ENCODE measurements around the gene PSMG1.
A peak's percentile ranks its signal among the peaks of the same experiment; 100 is the strongest.
"Not testable (repeated sequence)": the region's sequence is repeated elsewhere in the genome, so short reads cannot be mapped to it uniquely, and the experiment has no call there.

PSMG1 gene

GRCh38 chr21:39183272-39184049 is at the start of gene PSMG1:
TSS of gene PSMG1 (minus strand) at chr21:39183451. CDS start at chr21:39183385, 66 bp downstream.
- peak; percentile 92 for DNase-seq (ENCODE audit: low spot score)

- no peak for DNase-seq (ENCODE audit: low spot score)
Observed at GRCh38 chr21:39232861-39233291, 49.6 kb upstream of the PSMG1 start.

DNA sequence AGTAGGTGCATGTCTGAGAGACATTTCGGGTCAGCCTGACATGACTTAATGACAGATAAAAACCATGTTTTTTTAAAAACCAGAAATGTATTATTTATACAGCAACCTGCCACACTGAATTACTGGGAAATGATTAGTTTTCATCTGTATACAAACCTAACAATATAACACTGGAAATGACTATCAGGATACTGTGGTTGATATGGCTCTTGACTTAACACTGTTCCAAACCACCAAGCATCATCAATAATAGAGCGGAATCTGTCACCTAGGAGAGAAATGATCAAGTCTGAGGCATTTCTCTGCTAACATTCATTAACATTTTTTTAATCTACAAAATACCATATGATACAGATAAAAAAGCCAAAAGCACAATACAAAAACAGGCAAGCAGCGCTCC is 41.7 kb upstream of the PSMG1 start:
- no peak for DNase-seq (ENCODE audit: low spot score)

DNA sequence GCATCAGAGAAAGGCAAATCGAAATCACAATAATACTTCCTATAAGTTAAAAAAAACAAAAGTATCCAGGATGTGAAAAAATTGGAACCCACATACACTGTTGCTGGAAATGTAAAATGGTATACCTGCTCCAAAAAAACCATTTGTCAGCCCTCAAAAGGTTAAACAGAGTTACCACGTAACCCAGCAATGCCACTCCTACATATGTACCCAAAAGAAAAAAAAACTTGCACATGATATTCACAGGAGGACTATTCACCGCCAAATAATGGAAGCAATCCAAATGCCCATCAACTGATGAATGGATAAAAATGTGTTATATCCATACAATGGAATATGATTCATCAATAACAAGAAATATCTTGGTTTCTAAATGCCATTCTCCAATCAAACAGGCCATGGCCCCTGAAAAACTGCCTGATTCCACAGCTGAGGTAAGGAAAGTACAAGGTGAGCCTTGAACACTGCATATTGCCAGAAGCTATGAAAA is 38.8 kb upstream of the PSMG1 start:
- no peak for DNase-seq (ENCODE audit: low spot score)

GRCh38 chr21:39221282-39221996 is 38.2 kb upstream of the PSMG1 start:
- DNase-seq (ENCODE audit: low spot score): no peak

DNA sequence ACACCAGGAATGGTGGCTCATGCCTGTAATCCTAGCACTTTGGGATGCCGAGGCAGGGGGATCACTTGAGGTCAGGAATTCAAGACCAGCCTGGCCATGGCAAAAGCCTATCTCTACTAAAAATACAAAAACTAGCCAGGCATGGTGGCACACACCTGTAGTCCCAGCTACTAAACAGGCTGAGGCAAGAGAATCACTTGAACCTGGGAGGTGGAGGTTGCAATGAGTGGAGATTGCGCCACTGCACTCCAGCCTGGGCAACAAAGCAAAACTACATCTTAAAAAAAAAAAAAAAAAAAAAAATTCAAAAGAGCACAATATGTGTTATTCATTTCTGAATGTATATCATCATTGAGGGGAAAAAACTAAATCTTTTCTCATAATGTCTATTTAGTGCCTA is 37.6 kb upstream of the PSMG1 start:
- not testable (repeated sequence) for DNase-seq (ENCODE audit: low spot score)

GRCh38 chr21:39220150-39220549 is 36.9 kb upstream of the PSMG1 start:
- DNase-seq (ENCODE audit: low spot score): no peak

GRCh38 chr21:39218082-39218409 is 34.8 kb upstream of the PSMG1 start:
- DNase-seq (ENCODE audit: low spot score): no peak

DNA sequence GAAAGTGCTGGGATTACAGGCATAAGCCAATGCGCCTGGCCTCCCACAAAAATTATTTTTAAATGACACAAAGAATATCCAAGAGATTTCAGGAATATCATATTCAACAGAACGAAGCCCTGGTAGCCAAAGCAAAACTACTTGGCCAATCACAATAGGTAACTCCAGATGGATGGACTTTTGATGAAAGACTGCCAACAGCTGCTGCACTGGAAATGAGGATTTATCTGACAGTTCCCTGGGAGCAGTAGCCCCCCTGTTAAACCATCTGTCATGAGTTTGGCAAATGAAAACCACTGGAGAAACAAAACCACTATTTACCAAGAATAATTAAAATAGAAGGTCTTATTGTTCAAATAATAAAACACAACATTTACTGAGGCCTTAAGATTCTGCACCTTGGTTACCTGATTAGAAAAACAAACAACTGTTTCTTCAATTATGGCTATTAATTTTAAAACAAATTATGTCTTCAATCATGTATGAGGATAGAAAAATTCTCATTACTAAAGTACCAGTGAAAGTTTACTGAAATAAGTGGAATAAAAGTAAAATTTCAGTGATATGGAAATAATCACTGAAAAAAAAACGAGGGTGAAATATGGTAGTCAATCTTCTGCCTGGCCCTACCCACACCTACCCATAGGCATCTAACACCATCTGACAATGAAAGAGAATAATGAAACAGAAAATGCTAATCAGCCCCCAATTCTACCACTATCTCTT is 34.3 kb upstream of the PSMG1 start:
- DNase-seq (ENCODE audit: low spot score): no peak

DNA sequence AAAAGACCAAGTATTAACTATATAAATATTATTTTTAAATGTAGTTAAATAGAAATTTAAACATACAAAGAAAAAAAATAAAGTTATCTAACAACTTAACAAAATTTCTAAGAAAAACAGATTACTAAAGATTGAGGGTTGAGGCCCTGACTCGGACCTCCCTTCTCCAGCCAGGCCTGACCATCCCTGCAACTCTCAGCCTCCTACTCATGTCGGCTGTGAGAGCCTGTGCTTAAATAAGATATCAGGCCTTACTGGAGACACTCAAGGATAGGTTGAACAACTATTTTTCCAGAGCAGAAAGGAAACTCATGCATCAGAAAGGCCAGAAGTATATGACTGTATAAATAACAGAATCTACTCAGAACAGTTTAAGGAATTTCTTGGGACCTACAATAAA is 33.0 kb upstream of the PSMG1 start:
- DNase-seq (ENCODE audit: low spot score): no peak

DNA sequence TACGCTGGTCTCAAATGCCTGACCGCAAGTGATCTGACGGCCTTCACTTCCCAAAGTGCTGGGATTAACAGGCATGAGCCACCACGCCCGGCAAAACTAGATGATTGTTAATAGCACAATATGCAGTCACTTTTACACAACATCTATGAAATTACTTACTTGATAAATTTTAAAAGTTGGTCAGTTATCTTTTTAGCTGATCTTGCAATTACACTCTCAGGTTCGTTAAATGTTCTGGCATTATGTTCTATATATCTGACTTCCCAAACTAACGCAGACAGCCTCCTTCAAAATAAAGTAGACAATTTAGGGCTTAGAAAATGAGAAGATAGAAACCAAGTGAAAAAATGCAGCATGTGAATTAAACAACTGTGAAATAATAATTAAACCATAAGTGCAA is 31.8 kb upstream of the PSMG1 start:
- DNase-seq (ENCODE audit: low spot score): no peak

DNA sequence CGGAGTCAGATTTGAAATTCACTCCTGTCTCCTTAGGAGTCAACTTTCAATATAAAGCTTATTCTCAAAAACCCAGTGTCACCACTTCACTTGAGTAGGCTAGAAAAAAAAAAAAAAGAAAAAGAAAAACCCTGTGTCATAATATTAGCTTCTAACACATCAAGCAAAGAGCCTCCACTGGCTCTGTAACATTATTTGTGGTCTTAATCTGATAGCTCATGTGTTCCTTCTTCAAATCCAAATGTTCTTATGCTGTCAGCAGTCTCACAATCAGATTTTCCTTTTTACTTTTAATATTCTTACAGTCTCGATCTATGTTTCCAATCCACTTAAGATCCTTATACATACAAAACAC is 26.1 kb upstream of the PSMG1 start:
- DNase-seq (ENCODE audit: low spot score): no peak

DNA sequence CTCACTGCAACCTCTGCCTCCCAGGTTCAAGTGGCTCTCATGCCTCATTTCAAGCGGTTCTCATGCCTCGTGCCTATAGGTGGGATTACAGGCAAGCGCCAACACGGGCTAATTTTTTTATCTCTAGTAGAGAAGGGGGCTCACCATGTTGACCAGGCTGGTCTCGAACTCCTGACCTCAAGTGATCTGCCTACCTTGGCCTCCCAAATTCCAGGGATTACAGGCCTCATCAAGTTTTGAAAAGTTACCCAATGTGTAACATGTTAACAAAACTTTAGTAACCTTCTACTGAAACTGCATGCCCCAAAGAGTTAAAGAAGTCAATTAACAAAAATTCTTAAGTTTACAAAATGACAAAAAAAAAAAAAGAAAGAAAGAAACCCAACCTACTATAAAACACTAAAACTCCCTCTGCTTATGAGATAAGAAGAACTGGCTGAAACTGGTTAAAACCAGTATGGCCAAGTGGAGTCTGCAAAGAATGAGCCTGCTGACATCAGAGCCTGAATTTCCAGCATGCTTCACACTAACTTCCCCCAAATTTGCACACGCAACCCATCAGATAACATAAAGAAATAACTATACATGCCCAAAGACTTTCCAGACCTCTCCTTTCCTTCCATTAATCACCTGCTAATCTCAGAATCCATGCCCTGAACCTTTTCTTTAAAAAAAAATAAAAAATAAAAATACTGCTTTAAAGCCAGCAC is 25.5 kb upstream of the PSMG1 start:
- DNase-seq (ENCODE audit: low spot score): no peak

DNA sequence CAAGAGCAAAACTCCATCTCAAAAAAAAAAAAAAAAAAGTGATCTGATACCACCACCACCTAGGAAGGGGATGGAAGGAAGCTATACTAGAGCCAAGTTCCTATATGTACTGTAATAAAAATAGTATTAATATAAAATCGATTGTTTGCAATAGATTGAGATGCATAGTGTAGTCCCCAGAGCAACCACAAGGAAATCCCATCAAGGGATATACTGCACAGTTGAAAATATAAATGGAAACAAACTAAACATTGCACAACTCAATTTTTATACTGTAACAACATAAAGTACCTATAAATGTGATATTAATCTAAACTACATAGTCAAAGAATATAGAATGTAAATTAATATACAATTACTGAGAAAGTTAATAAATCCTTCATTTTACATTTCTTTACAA is 20.9 kb upstream of the PSMG1 start:
- DNase-seq (ENCODE audit: low spot score): no peak

GRCh38 chr21:39198800-39199199 is 15.5 kb upstream of the PSMG1 start:
- DNase-seq (ENCODE audit: low spot score): no peak

DNA sequence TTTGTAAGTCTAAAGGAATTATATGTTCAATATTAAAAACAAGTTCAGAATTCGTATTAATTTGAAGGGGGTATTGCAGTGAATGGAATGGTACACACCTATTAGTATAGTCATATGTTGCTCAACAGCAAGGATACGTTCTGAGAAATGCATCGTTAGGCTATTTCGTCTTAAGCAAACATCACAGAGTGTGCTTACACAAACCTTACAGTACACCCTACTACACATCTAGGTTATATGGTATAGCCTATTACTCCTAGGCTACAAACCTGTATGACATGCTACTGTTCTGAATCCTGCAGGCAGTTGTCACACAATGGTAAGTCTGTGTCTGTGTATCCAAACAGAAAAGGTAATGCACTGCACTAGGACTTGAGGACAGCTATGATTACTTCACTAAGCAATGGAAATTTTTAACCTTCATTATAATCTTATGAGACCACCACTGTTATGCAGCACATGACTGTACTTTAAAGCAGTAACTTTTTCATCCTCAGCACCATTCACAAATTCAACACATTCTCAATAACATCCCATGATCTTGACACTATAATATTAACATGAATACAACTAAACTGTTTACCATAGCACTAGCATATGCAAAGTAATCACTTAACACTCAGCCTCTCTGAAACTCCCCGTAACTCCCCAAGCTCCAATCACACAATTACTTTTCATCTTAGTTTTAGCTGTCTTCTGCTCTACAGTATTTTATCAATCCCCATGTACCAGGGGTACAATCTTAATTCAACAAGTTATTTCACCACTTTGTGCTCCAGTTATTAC is 14.4 kb upstream of the PSMG1 start:
- no peak for DNase-seq (ENCODE audit: low spot score)

- no peak for DNase-seq (ENCODE audit: low spot score)
Observed at GRCh38 chr21:39196838-39197237, 13.6 kb upstream of the PSMG1 start.

DNA sequence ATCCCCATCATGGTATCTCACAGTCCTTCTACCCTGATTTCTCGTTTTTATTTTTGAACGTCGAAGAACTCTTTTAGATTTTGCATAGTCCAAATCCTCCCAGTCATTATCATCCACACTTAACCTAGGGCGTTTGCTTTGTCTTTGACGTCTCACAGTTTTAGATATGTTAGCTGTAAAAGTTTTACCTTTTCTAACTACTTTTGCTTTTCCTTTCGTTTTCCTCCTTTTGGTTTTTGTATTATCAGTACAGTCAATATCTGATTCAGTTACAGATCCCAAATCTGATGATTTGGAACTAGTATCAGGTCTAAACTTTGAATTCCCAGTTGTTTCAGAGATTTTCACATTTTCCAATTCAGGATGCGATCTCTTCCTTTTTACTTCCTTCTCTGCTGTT is 13.1 kb upstream of the PSMG1 start:
- no peak for DNase-seq (ENCODE audit: low spot score)

- no peak for DNase-seq (ENCODE audit: low spot score)
Observed at GRCh38 chr21:39193380-39193779, 10.1 kb upstream of the PSMG1 start.

GRCh38 chr21:39189857-39190604 is 6.8 kb upstream of the PSMG1 start:
- DNase-seq (ENCODE audit: low spot score): no peak

All from CD4-positive, alpha-beta T cell treated with Interleukin-6 at 100 ng/mL for 8 hours (primary cell).